NCI-H446 (cell line): ENCODE data around the gene SYT7.
A peak's percentile ranks its signal among the peaks of the same experiment; 100 is the strongest.

Experiments
- DNase-seq, 2 experiments: peaks; one replicate each; lab custom pipeline; 2025; lab: John Stamatoyannopoulos, UW

The SYT7 gene

GRCh38 chr11:61553373-61554171 lies 27.3 kb downstream of the SYT7 start:
- DNase-seq: no peak

GRCh38 chr11:61552108-61552635 lies 28.7 kb downstream of the SYT7 start:
- no peak for DNase-seq

- peak; percentile 89 to 94 for DNase-seq
Measured at GRCh38 chr11:61551634-61552033, 29.2 kb downstream of the SYT7 start.

GRCh38 chr11:61550665-61551227 lies 30.1 kb downstream of the SYT7 start:
- no peak for DNase-seq

GRCh38 chr11:61549662-61550568 lies 31.0 kb downstream of the SYT7 start:
- peak; percentile 67 to 88 for DNase-seq

GRCh38 chr11:61549177-61549576 lies 31.7 kb downstream of the SYT7 start:
- DNase-seq: no peak

- no peak for DNase-seq
Measured at GRCh38 chr11:61547246-61547645, 33.6 kb downstream of the SYT7 start.

- no peak for DNase-seq
Measured at GRCh38 chr11:61546663-61547062, 34.2 kb downstream of the SYT7 start.

- DNase-seq: no peak
Measured at GRCh38 chr11:61545921-61546320, 35.0 kb downstream of the SYT7 start.

GRCh38 chr11:61545341-61545740 lies 35.5 kb downstream of the SYT7 start:
- DNase-seq: no peak

GRCh38 chr11:61544466-61544865 lies 36.4 kb downstream of the SYT7 start:
- no peak for DNase-seq

GRCh38 chr11:61543606-61544306 lies 37.1 kb downstream of the SYT7 start:
- peak in 1 of 2 experiments; percentile 62 for DNase-seq

- no peak for DNase-seq
Measured at GRCh38 chr11:61542705-61543104, 38.2 kb downstream of the SYT7 start.

GRCh38 chr11:61542024-61542461 lies 38.8 kb downstream of the SYT7 start:
- peak; percentile 52 to 95 for DNase-seq

- DNase-seq: peak; percentile 49 to 74
Measured at GRCh38 chr11:61541598-61541997, 39.3 kb downstream of the SYT7 start.

- peak in 1 of 2 experiments; percentile 72 for DNase-seq
Measured at GRCh38 chr11:61540528-61540927, 40.3 kb downstream of the SYT7 start.

GRCh38 chr11:61539831-61540357 lies 41.0 kb downstream of the SYT7 start:
- no peak for DNase-seq

GRCh38 chr11:61539006-61539405 lies 41.9 kb downstream of the SYT7 start:
- DNase-seq: peak in 1 of 2 experiments; percentile 36

GRCh38 chr11:61538636-61538961 lies 42.3 kb downstream of the SYT7 start:
- DNase-seq: no peak

GRCh38 chr11:61537326-61537725 lies 43.5 kb downstream of the SYT7 start:
- no peak for DNase-seq

- DNase-seq: no peak
Measured at GRCh38 chr11:61536676-61537270, 44.1 kb downstream of the SYT7 start.
